DND-41 (cell line): ENCODE data around the gene IFNA1.

ENCODE experiments used
- CTCF ChIP-seq: IDR thresholded peaks from 2 replicates; pipeline ENCODE4 v1.5.1; 2012; ENCODE audit warnings: borderline replicate concordance, low read length, moderate library complexity, mild to moderate bottlenecking; ENCODE audit not compliant: poor library complexity, severe bottlenecking; ENCODE audit errors: extremely low read depth
- EZH2 ChIP-seq: IDR thresholded peaks from 3 replicates; pipeline ENCODE4 v1.6.1; 2012; ENCODE audit warnings: borderline replicate concordance, low read depth, mild to moderate bottlenecking, moderate library complexity, low read length, inconsistent platforms; ENCODE audit not compliant: severe bottlenecking

- no peak for TF ChIP-seq CTCF
- no peak for TF ChIP-seq EZH2
These were observed 41.3 kb downstream of the IFNA1 start for GRCh38 chr9:21481470-21482056.
